Stomach (tissue), 9 donors: Measurements from ENCODE around the gene PTK6. TPM values are rescaled to one million over a fixed set of nuclear protein-coding genes. Genes with fewer than 3 reads are reported as not detected.

Experiments
- DNase-seq, 2 donors: peaks; one replicate each; pipeline versions ENCODE4 v3.0.0 to v3.0.0-alpha.2; 2013 to 2019
- H3K27ac ChIP-seq, 5 donors: fragments of 200-600 bp in 4 of 5; sonication (generic) in 4 of 5; one replicate each; pipeline ENCODE4 v1.5.1; 2013 to 2019; ENCODE audit warnings: mild to moderate bottlenecking in 1 of 5, moderate library complexity in 1 of 5
- H3K27me3 ChIP-seq, 3 donors: fragments of 200-600 bp; sonication (generic); one replicate each; pipeline ENCODE4 v1.5.1; 2017 to 2019; ENCODE audit warnings: mixed run types in 1 of 3
- H3K36me3 ChIP-seq, 4 donors: fragments of 200-600 bp; sonication (generic); 1 replicate in 3 of 4; 2 replicates in 1 of 4; pipeline ENCODE4 v1.5.1; 2016 to 2019
- H3K4me1 ChIP-seq, 4 donors: fragments of 200-600 bp; sonication (generic); one replicate each; pipeline ENCODE4 v1.5.1; 2016 to 2019
- H3K4me3 ChIP-seq, 4 donors: fragments of 200-600 bp; sonication (generic) in 3 of 4; one replicate each; pipeline ENCODE4 v1.5.1; 2016 to 2019; ENCODE audit warnings: mild to moderate bottlenecking in 1 of 4
- H3K9me3 ChIP-seq, 4 donors: fragments of 200-600 bp; sonication (generic); one replicate each; pipeline ENCODE4 v1.5.1; 2016 to 2019
- CTCF ChIP-seq, 7 experiments: fragments of 450-650 bp in 4 of 7; fragments of 200-600 bp in 3 of 7; sonication (generic) in 3 of 7; IDR thresholded peaks; one replicate each; pipeline ENCODE4 v1.5.1; 2016 to 2019; ENCODE audit warnings: antibody characterized with exemption in 7 of 7, control low read depth in 2 of 7, mild to moderate bottlenecking in 1 of 7
- EP300 ChIP-seq: sonication (generic); formaldehyde crosslinking; IDR thresholded peaks from one replicate; pipeline ENCODE4 v1.6.1; 2017; ENCODE audit warnings: antibody characterized with exemption
- POLR2A ChIP-seq, 4 donors: fragments of 450-650 bp; IDR thresholded peaks; one replicate each; pipeline ENCODE4 v1.6.1; 2016; ENCODE audit warnings: antibody characterized with exemption in 4 of 4, control low read depth in 2 of 4, mild to moderate bottlenecking in 1 of 4, moderate library complexity in 1 of 4
- POLR2AphosphoS5 ChIP-seq, 3 donors: sonication (generic); formaldehyde crosslinking; IDR thresholded peaks; one replicate each; pipeline ENCODE4 v1.6.1; 2016; ENCODE audit warnings: antibody characterized with exemption in 3 of 3
- WGBS, 5 donors: extraction: QIAGEN DNeasy Blood & Tissue Kit in 3 of 5; methylation state at CpG; one replicate each; pipeline versions ENCODE4 v1.1.5 to v1.1.7; 2013 to 2018; 5-methylcytosine and 5-hydroxymethylcytosine counted together
- intact Hi-C: fragments of 100-400 bp; cut with DNase I; formaldehyde crosslinking; loops from one replicate; pipeline ENCODE4 v1.15.1; 2023; ENCODE audit warnings: low total_unique reads
- polyA plus RNA-seq, 3 donors: library from polyadenylated mRNA; stranded (reverse); fragments of 200-250 nt; gene quantifications; one replicate each; pipeline ENCODE4 v1.2.3, GENCODE V29; 2013
- total RNA-seq, 5 donors: library from RNA; depleted of rRNA; stranded (reverse); fragments of >200 nt; gene quantifications; one replicate each; pipeline versions ENCODE4 v1.1.0 to v1.2.3, GENCODE V29; 2014 to 2016
- donor health status: healthy with polysubstance abuse.
- donor health status: Bipolar disorder and iron deficiency.
- donor health status: healthy.

PTK6 gene
- total and polyA plus RNA-seq, 8 donors = 7.7 to 98.5 (median 22.9) TPM

GRCh38 chr20:63544241-63544957, 7.2 kb upstream of the PTK6 start:
- H3K4me1 ChIP-seq = peaks cover 1 to 43% (median 10%) of the 10 kb centered on the region in 4 donors
- no peak for DNase-seq
- H3K27ac ChIP-seq = no peak overlapping the region
- peaks cover 0 to 58% (median 4%) of the 10 kb centered on the region in 3 donors for H3K27me3 ChIP-seq
- no peaks in the 10 kb centered on the region for H3K36me3 ChIP-seq
- H3K4me3 ChIP-seq = no peak overlapping the region
- no peak for TF ChIP-seq EP300
- intact Hi-C loops = no loop called here
- no peaks in the 10 kb centered on the region for H3K9me3 ChIP-seq
- WGBS, 5 donors = 54 to 73% (median 63%) methylated on average over 16 to 27 of the region's 27 CpGs

GRCh38 chr20:63543733-63544132, 6.6 kb upstream of the PTK6 start:
- WGBS, 5 donors = 80 to 89% (median 87%) methylated on average over 6 of the region's 6 CpGs
- no peaks in the 10 kb centered on the region for H3K36me3 ChIP-seq
- H3K27me3 ChIP-seq = peaks cover 0 to 51% (median 4%) of the 10 kb centered on the region in 3 donors
- intact Hi-C loops = no loop called here
- no peak overlapping the region for H3K4me3 ChIP-seq
- DNase-seq = no peak
- no peak overlapping the region for H3K27ac ChIP-seq
- H3K9me3 ChIP-seq = no peaks in the 10 kb centered on the region
- H3K4me1 ChIP-seq = peaks cover 3 to 50% (median 16%) of the 10 kb centered on the region in 4 donors
- TF ChIP-seq POLR2A (IDR thresholded peaks at IDR 0.05) (no peak), CTCF (IDR thresholded peaks at IDR 0.05) (no peak), EP300 (no peak), POLR2AphosphoS5 (IDR thresholded peaks at IDR 0.05) (no peak)

- H3K4me3 ChIP-seq = no peak overlapping the region
- intact Hi-C loops = no loop called here
- WGBS, 5 donors = 85 to 100% (median 89%) methylated on average over 1 to 10 of the region's 10 CpGs
- no peak overlapping the region for H3K27ac ChIP-seq
- no peaks in the 10 kb centered on the region for H3K36me3 ChIP-seq
- H3K9me3 ChIP-seq = no peaks in the 10 kb centered on the region
- no peak for TF ChIP-seq POLR2A (IDR thresholded peaks at IDR 0.05)
- TF ChIP-seq POLR2AphosphoS5 (IDR thresholded peaks at IDR 0.05) = no peak
- no peak for TF ChIP-seq EP300
- no peak for TF ChIP-seq CTCF (IDR thresholded peaks at IDR 0.05)
- DNase-seq = no peak
- H3K27me3 ChIP-seq = peaks cover 0 to 45% (median 4%) of the 10 kb centered on the region in 3 donors
- peaks cover 7 to 55% (median 21%) of the 10 kb centered on the region in 4 donors for H3K4me1 ChIP-seq
Observed at GRCh38 chr20:63543131-63543530, 6.0 kb upstream of the PTK6 start.

GRCh38 chr20:63542696-63543095, 5.5 kb upstream of the PTK6 start:
- DNase-seq = no peak
- peak overlapping the region in 2 of 4 donors; percentile 15 to 25 for H3K4me3 ChIP-seq
- intact Hi-C loops = no loop called here
- no peaks in the 10 kb centered on the region for H3K36me3 ChIP-seq
- H3K27ac ChIP-seq = peak overlapping the region in 4 of 5 donors; percentile 67 to 82 (median 77)
- H3K27me3 ChIP-seq = peaks cover 0 to 44% (median 4%) of the 10 kb centered on the region in 3 donors
- TF ChIP-seq POLR2A (IDR thresholded peaks at IDR 0.05) (no peak), CTCF (IDR thresholded peaks at IDR 0.05) (no peak), POLR2AphosphoS5 (IDR thresholded peaks at IDR 0.05) (no peak), EP300 (no peak)
- H3K4me1 ChIP-seq = peaks cover 9 to 55% (median 26%) of the 10 kb centered on the region in 4 donors
- WGBS, 5 donors = 28 to 83% (median 76%) methylated on average over 9 to 10 of the region's 10 CpGs
- no peaks in the 10 kb centered on the region for H3K9me3 ChIP-seq
